Measurements from ENCODE around the gene ACSF2. TPM values are rescaled to one million over a fixed set of nuclear protein-coding genes. Genes with fewer than 3 reads are reported as not detected.
A peak's percentile ranks its signal among the peaks of the same experiment; 100 is the strongest.
"Not testable (repeated sequence)": the region's sequence is repeated elsewhere in the genome, so short reads cannot be mapped to it uniquely, and the experiment has no call there.

Gene ACSF2
- total RNA-seq, 1 donor from 2014 or later, result 28.2 TPM

- Mint-ChIP-seq H3K9me3 (no peaks in the 10 kb centered on the region), H3K27ac (peak overlapping the region; percentile 84), H3K36me3 (ENCODE audit: low read depth) (no peaks in the 10 kb centered on the region), H3K4me1 (ENCODE audit: low read depth) (peaks cover 21% of the 10 kb centered on the region), H3K27me3 (ENCODE audit: low read depth) (peaks cover 8% of the 10 kb centered on the region), H3K4me3 (ENCODE audit: low read depth) (peak overlapping the region; percentile 75)
- intact Hi-C loops (cut with micrococcal nuclease), result no loop called here
- no peak for DNase-seq (ENCODE audit: low spot score)
Measured at GRCh38 chr17:50421308-50422051, 4.5 kb upstream of the ACSF2 start.

DNA sequence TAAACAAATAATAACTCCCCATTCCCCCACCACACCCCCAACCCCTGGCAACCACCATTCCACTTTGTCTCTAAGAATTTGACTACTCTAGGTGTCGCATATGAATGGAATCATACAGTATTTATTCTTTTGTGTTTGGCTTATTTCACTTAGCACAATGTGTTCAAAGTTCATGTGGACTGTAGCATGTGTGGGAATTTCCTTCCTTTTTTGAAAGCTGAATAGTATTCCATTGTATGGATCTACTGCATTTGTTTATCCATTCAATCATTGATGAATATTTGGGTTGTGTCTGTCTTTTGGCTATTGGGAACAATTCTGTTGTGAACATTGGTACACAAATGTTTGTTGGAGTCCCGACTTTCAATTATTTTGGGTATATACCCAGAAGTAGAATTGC is 3.3 kb upstream of the ACSF2 start:
- H3K36me3 Mint-ChIP-seq (ENCODE audit: low read depth), result no peaks in the 10 kb centered on the region

GRCh38 chr17:50423553-50424159 is 2.4 kb upstream of the ACSF2 start:
- Mint-ChIP-seq H3K4me1 (ENCODE audit: low read depth) (peaks cover 34% of the 10 kb centered on the region), H3K27me3 (ENCODE audit: low read depth) (peaks cover 3% of the 10 kb centered on the region), H3K4me3 (ENCODE audit: low read depth) (no peak overlapping the region), H3K9me3 (no peaks in the 10 kb centered on the region), H3K27ac (no peak overlapping the region), H3K36me3 (ENCODE audit: low read depth) (no peaks in the 10 kb centered on the region)
- DNase-seq (ENCODE audit: low spot score), result no peak
- intact Hi-C loops (cut with micrococcal nuclease), result no loop called here

More for the DNA sequence above, 3.3 kb upstream of the ACSF2 start:
- DNase-seq (ENCODE audit: low spot score), result no peak
- Mint-ChIP-seq H3K9me3 (no peaks in the 10 kb centered on the region), H3K4me1 (ENCODE audit: low read depth) (peaks cover 32% of the 10 kb centered on the region), H3K27ac (peak overlapping the region; percentile 29), H3K27me3 (ENCODE audit: low read depth) (peaks cover 5% of the 10 kb centered on the region), H3K4me3 (ENCODE audit: low read depth) (no peak overlapping the region)
- intact Hi-C loops (cut with micrococcal nuclease), result no loop called here

GRCh38 chr17:50424246-50424995 is 1.6 kb upstream of the ACSF2 start:
- Mint-ChIP-seq H3K36me3 (ENCODE audit: low read depth) (no peaks in the 10 kb centered on the region), H3K4me3 (ENCODE audit: low read depth) (no peak overlapping the region), H3K27ac (no peak overlapping the region), H3K27me3 (ENCODE audit: low read depth) (no peaks in the 10 kb centered on the region), H3K9me3 (no peaks in the 10 kb centered on the region), H3K4me1 (ENCODE audit: low read depth) (peaks cover 34% of the 10 kb centered on the region)
- no peak for DNase-seq (ENCODE audit: low spot score)
- intact Hi-C loops (cut with micrococcal nuclease), result no loop called here

DNA sequence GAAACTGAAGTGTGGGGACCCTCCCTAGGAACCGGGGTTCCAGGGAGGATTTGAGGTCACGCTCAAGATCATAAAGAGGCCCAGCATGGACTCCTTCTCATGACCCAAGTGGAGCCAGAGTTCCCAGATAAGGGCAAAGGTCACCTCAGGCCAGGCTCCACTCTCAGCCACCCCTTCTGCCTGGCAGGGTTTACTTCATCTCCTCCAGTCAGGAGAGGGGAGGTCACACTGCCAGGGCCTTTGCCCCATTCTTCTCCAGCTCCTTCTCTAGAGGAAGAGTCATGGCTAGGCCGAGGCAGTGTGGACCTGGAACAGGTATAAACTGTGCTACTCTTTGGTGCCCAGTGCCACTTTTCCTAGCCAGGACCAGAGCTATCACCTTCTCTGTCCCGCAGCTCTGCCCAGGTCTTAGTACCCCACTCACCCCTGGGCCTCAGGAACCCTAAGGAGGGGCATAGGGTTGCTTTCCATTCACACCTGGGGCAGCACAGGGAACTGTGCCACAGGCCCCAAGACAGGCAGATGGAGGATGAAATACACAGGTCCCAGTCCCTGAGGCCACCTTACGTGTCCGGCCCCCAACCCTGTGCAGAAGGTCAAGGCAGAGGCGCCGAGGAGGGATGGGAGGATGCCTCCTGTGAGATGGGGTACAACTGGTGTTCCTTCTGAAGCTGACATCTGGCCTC is 879 bp upstream of the ACSF2 start:
- H3K4me3 Mint-ChIP-seq (ENCODE audit: low read depth), result peak overlapping the region; percentile 83
- DNase-seq (ENCODE audit: low spot score), result no peak
- no peaks in the 10 kb centered on the region for H3K27me3 Mint-ChIP-seq (ENCODE audit: low read depth)
- no peaks in the 10 kb centered on the region for H3K36me3 Mint-ChIP-seq (ENCODE audit: low read depth)
- no peak overlapping the region for H3K27ac Mint-ChIP-seq
- intact Hi-C loops (cut with micrococcal nuclease), result no loop called here
- no peaks in the 10 kb centered on the region for H3K9me3 Mint-ChIP-seq
- peaks cover 34% of the 10 kb centered on the region for H3K4me1 Mint-ChIP-seq (ENCODE audit: low read depth)

DNA sequence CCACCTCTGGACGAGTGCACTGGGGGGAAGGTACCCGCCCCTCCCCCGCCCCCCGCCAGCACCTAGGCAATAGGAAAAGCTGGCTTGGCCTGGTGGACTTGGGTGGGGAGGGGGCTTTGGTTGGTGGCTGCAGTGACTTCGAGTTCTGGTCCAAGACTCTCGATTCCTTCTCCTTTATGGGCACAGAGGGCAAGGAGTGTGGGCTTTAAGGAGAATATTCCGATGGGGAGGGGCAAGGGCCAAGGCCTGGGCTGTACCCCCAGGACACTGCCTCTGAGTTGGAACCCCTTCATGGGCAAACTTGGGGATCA is 409 bp downstream of the ACSF2 start:
- Mint-ChIP-seq H3K27me3 (ENCODE audit: low read depth) (no peaks in the 10 kb centered on the region), H3K36me3 (ENCODE audit: low read depth) (no peaks in the 10 kb centered on the region), H3K4me3 (ENCODE audit: low read depth) (peak overlapping the region; percentile 89), H3K27ac (peak overlapping the region; percentile 72), H3K4me1 (ENCODE audit: low read depth) (peaks cover 25% of the 10 kb centered on the region), H3K9me3 (no peaks in the 10 kb centered on the region)
- no peak for DNase-seq (ENCODE audit: low spot score)
- intact Hi-C loops (cut with micrococcal nuclease), result loop anchor here (1.0 kb wide), 1 partner anchor 29 kb away; the partner anchor contains the start of gene LRRC59

DNA sequence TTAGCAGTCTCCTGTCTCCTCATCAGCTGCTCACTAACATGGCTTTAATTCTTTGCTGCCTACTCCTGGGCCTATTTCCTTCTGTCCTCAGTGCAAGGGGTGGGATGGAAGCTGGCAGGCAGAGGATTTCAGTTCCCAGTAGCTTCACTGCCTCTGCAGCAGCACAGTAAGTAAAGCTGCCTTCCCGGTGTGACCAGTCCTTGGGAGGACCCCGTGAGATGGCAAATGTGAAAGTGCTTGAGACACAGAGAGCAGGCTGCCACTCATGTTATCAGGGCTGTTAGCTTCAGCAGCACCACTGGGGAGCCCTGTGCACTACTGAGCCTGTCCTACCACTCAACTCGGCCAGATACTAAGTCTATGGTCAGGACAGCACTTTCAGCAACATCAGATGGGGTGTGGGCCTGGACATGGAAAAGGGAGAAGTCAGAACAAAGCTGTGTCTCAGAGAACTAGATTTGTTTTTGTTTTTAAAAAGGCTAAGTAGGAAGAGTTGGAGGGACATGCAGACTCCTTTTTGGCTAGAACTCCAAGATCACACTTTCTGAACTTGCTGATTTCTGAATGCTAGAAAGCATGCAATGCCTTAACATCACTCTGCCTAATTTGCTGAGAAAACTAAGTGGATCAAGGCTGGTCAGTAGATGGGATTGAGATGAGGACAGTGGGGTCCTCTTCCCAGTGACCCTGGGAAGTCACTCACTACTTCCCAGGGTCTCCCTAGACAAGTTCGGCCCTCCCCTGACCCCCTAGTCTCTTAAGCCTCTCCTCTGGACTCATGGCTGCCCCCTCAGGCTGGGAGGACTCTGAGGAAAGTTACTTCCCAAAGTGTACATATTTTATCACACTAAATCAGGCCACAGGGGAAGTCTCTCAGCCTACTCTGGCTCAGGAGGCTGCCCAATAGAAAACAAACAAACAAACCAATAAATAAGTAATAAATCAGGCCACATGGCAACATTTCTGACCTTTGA is 1.1 kb downstream of the ACSF2 start:
- H3K27me3 Mint-ChIP-seq (ENCODE audit: low read depth), result no peaks in the 10 kb centered on the region
- H3K4me1 Mint-ChIP-seq (ENCODE audit: low read depth), result peaks cover 21% of the 10 kb centered on the region
- H3K36me3 Mint-ChIP-seq (ENCODE audit: low read depth), result no peaks in the 10 kb centered on the region
- H3K9me3 Mint-ChIP-seq, result no peaks in the 10 kb centered on the region
- peak; percentile 23 for DNase-seq (ENCODE audit: low spot score)
- peak overlapping the region; percentile 72 for H3K27ac Mint-ChIP-seq
- intact Hi-C loops (cut with micrococcal nuclease), result loop anchor here (1.0 kb wide), 1 partner anchor 30 kb away; the partner anchor contains the start of gene LRRC59
- H3K4me3 Mint-ChIP-seq (ENCODE audit: low read depth), result peak overlapping the region; percentile 89

GRCh38 chr17:50428126-50428525 is 2.1 kb downstream of the ACSF2 start:
- intact Hi-C loops (cut with micrococcal nuclease); H3K27ac Mint-ChIP-seq; H3K36me3 Mint-ChIP-seq (ENCODE audit: low read depth); H3K9me3 Mint-ChIP-seq; H3K27me3 Mint-ChIP-seq (ENCODE audit: low read depth); DNase-seq (ENCODE audit: low spot score): not testable (repeated sequence)
- H3K4me3 Mint-ChIP-seq (ENCODE audit: low read depth), result peak overlapping the region; percentile 16
- peaks cover 21% of the 10 kb centered on the region for H3K4me1 Mint-ChIP-seq (ENCODE audit: low read depth)

DNA sequence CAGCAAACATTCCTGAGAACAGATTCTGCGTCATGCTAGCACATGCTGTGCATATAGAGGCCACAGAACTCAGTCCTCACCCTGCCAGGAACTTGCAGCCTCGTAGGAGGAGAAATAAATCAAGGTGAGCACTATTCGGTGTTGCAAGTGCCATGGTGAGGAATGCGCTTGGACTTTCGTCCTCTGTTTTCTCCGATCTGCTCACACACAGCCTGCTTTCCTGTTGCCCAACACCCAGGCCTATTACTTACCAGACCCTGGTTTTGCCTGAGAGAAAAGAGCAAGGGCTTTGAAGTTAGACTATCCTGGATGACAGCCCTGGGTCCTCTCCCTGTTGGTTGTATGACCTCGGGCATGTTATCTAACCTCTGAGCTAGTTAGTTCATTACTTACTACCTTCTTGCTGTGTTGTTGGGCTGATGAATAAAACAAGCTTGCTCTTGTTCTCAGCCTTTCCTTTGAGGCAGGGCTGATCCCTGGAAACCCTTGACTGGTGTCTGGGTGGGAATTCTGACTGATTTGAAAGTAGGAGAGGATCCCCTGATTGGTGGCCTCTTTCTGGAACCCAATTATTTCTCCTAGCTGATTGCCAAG is 2.9 kb downstream of the ACSF2 start:
- Mint-ChIP-seq H3K36me3 (ENCODE audit: low read depth) (no peaks in the 10 kb centered on the region), H3K4me1 (ENCODE audit: low read depth) (peaks cover 21% of the 10 kb centered on the region), H3K27me3 (ENCODE audit: low read depth) (no peaks in the 10 kb centered on the region), H3K27ac (no peak overlapping the region), H3K4me3 (ENCODE audit: low read depth) (no peak overlapping the region), H3K9me3 (no peaks in the 10 kb centered on the region)
- intact Hi-C loops (cut with micrococcal nuclease), result no loop called here
- DNase-seq (ENCODE audit: low spot score), result no peak

DNA sequence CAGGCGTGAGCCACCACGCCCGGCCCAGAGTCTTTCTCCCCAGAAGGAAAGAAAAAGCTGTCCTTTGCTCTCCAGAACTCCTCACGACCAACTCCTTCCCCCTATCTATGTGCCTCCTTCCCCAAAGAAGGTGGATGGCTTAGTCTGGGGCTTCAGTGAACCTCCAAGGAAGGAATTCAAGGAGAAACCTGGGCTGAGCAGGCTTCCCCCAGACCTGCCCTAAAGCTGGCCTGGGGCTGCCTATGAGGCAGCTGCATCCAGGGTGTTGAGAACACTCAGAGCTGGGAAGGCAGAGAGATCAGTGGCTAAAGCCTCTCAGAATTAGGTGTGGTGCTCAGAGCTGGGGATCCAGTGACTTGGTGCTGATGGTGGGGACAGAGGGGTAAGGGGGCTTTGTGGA is 3.8 kb downstream of the ACSF2 start:
- H3K4me3 Mint-ChIP-seq (ENCODE audit: low read depth), result no peak overlapping the region
- H3K36me3 Mint-ChIP-seq (ENCODE audit: low read depth), result no peaks in the 10 kb centered on the region
- H3K27ac Mint-ChIP-seq, result no peak overlapping the region
- DNase-seq (ENCODE audit: low spot score), result no peak
- H3K4me1 Mint-ChIP-seq (ENCODE audit: low read depth), result peaks cover 20% of the 10 kb centered on the region
- no peaks in the 10 kb centered on the region for H3K9me3 Mint-ChIP-seq
- intact Hi-C loops (cut with micrococcal nuclease), result no loop called here
- no peaks in the 10 kb centered on the region for H3K27me3 Mint-ChIP-seq (ENCODE audit: low read depth)

DNA sequence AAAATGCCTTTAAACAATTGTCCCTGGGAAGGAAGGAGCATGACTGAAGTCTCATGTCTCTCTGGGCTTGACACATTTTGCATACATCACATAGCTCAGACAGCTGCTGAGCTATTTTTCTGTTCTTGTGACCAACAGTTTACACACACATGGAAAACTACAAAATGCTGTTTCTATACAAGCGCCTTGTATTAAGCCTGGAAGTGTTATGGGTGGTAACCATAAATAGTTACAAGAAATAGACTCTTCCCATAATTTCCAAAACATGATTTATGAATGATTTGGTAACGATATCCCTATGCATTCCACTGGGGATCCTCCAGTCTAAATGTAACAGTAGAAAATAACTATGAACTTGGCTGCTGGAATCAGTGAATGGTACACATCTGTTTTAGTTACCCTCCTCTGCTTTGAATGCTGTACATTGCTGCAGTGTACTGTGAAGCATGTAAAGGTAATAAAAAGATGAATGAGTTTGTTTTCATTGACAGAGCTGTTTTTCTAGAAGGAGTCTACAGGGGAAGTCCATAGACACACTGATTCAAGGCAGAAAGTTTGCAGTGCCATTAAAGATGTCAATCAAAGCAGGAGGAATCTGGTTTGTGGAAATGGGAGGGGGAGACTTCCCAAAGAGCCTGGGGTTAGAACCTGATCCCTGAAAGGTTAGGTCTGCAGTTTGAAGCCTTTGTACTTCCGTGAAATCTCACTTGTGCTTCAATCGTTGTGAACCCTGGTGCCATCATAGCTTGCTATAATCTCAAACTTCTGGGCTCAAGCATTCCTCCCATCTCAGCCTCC is 5.0 kb downstream of the ACSF2 start:
- no peaks in the 10 kb centered on the region for H3K36me3 Mint-ChIP-seq (ENCODE audit: low read depth)
- DNase-seq (ENCODE audit: low spot score), result no peak
- intact Hi-C loops (cut with micrococcal nuclease), result no loop called here
- peaks cover 12% of the 10 kb centered on the region for H3K4me1 Mint-ChIP-seq (ENCODE audit: low read depth)
- H3K27ac Mint-ChIP-seq, result no peak overlapping the region
- H3K9me3 Mint-ChIP-seq, result no peaks in the 10 kb centered on the region
- H3K4me3 Mint-ChIP-seq (ENCODE audit: low read depth), result no peak overlapping the region
- H3K27me3 Mint-ChIP-seq (ENCODE audit: low read depth), result no peaks in the 10 kb centered on the region
